Natural killer cell (primary cell): Measurements from ENCODE around the gene HEXIM1. TPM values are rescaled to one million over a fixed set of nuclear protein-coding genes. Genes with fewer than 3 reads are reported as not detected.

Experiments
- ATAC-seq, 3 donors: fragments of 150-1000 bp in 2 of 3; fragments of 200-7000 bp in 1 of 3; cut with Tn5 transposase; 1 replicate in 1 of 3; 2 replicates in 2 of 3; pipeline ENCODE4 v1.10.0; 2021; ENCODE audit warnings: mild to moderate bottlenecking in 2 of 3, moderate library complexity in 2 of 3
- DNase-seq, 2 donors: peaks; one replicate each; pipeline versions ENCODE4 v3.0.0 to v3.0.0-alpha.2; 2013 to 2021; ENCODE audit warnings: mixed read lengths in 1 of 2
- H3K27ac ChIP-seq: one replicate; pipeline ENCODE4 v1.5.1; 2013; ENCODE audit warnings: mild to moderate bottlenecking, low read length
- H3K27me3 ChIP-seq: one replicate; pipeline ENCODE4 v1.6.1; 2013; ENCODE audit warnings: low read length; ENCODE audit not compliant: control insufficient read depth, insufficient read depth
- H3K36me3 ChIP-seq: one replicate; pipeline ENCODE4 v1.6.1; 2013; ENCODE audit warnings: low read length; ENCODE audit not compliant: control insufficient read depth, insufficient read depth
- H3K4me1 ChIP-seq: one replicate; pipeline ENCODE4 v1.6.1; 2013; ENCODE audit warnings: low read length; ENCODE audit not compliant: control insufficient read depth, insufficient read depth
- H3K4me3 ChIP-seq: one replicate; pipeline ENCODE4 v1.5.1; 2013; ENCODE audit warnings: low read length
- H3K9me3 ChIP-seq: one replicate; pipeline ENCODE4 v1.6.1; 2013; ENCODE audit warnings: low read length; ENCODE audit not compliant: control insufficient read depth, insufficient read depth
- H3K27ac Mint-ChIP-seq, 2 donors: one replicate each; pipeline ENCODE4 v1.8.0; 2022; ENCODE audit warnings: mild to moderate bottlenecking in 2 of 2, mixed read lengths in 2 of 2, moderate library complexity in 1 of 2
- H3K27me3 Mint-ChIP-seq, 2 donors: one replicate each; pipeline ENCODE4 v1.8.0; 2022; ENCODE audit warnings: low read depth in 2 of 2, mixed read lengths in 2 of 2
- H3K36me3 Mint-ChIP-seq: one replicate; pipeline ENCODE4 v1.8.0; 2022; ENCODE audit warnings: mixed read lengths
- H3K4me1 Mint-ChIP-seq, 2 donors: one replicate each; pipeline ENCODE4 v1.8.0; 2022; ENCODE audit warnings: mixed read lengths in 2 of 2
- H3K4me3 Mint-ChIP-seq: one replicate; pipeline ENCODE4 v1.8.0; 2022; ENCODE audit warnings: mild to moderate bottlenecking, moderate library complexity, mixed read lengths
- H3K9me3 Mint-ChIP-seq, 2 donors: one replicate each; pipeline ENCODE4 v1.8.0; 2022; ENCODE audit warnings: mixed read lengths in 2 of 2
- WGBS: methylation state at CpG from one replicate; pipeline ENCODE4 v1.1.7; 2013; ENCODE audit warnings: missing lambda C conversion rate; ENCODE audit not compliant: insufficient coverage; 5-methylcytosine and 5-hydroxymethylcytosine counted together
- intact Hi-C: fragments of 100-400 bp; cut with micrococcal nuclease; formaldehyde crosslinking; loops from one replicate; pipeline ENCODE4 v1.14.2; 2022
- total RNA-seq, 4 donors: library from RNA; stranded (reverse); fragments of 120-200 nt in 1 of 4; gene quantifications; one replicate each; pipeline versions ENCODE4 v1.2.3 to v1.2.4, GENCODE V29; 2013 to 2022
- TF ChIP-seq, protein P1 (sequence below): fragments of 200-600 bp; IDR thresholded peaks from one replicate; pipeline ENCODE4 v1.8.0; 2022; ENCODE audit warnings: antibody characterized with exemption

The HEXIM1 gene
- total RNA-seq, 3 donors from 2014 or later (not counting 1 experiment from before 2014, with no cell fraction given) = 64.9 to 80.7 (median 79.8) TPM

DNA sequence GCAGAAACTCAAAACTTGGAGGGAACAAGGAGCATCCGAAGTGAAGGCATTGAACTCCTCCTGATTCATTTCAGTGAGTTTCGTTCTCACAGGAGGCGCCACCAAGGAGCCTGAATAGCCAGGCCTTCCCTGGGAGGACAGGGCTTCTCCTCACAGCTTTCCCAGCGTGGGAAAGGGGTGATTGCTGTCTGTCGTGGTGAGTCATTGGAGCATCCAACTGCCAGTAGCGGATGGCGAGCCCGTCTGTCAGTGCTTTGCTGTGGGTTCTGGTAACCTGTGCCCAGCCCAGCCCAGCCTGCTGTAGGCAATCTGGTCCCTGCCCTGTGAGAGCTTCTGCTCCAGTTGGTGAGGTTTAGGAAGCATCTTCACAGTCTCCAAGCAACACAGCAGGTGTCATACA, 44.2 kb upstream of the HEXIM1 start:
- no peaks in the 10 kb centered on the region for H3K4me1 ChIP-seq
- intact Hi-C loops = no loop called here
- H3K4me3 Mint-ChIP-seq = no peak overlapping the region
- H3K36me3 Mint-ChIP-seq = no peaks in the 10 kb centered on the region
- H3K4me3 ChIP-seq = no peak overlapping the region
- H3K27me3 Mint-ChIP-seq = no peaks in the 10 kb centered on the region
- no peak overlapping the region for H3K27ac Mint-ChIP-seq
- TF ChIP-seq, protein P1, sequence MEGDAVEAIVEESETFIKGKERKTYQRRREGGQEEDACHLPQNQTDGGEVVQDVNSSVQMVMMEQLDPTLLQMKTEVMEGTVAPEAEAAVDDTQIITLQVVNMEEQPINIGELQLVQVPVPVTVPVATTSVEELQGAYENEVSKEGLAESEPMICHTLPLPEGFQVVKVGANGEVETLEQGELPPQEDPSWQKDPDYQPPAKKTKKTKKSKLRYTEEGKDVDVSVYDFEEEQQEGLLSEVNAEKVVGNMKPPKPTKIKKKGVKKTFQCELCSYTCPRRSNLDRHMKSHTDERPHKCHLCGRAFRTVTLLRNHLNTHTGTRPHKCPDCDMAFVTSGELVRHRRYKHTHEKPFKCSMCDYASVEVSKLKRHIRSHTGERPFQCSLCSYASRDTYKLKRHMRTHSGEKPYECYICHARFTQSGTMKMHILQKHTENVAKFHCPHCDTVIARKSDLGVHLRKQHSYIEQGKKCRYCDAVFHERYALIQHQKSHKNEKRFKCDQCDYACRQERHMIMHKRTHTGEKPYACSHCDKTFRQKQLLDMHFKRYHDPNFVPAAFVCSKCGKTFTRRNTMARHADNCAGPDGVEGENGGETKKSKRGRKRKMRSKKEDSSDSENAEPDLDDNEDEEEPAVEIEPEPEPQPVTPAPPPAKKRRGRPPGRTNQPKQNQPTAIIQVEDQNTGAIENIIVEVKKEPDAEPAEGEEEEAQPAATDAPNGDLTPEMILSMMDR = no peak
- DNase-seq (no peak), ATAC-seq (no peak)
- H3K27me3 ChIP-seq = no peaks in the 10 kb centered on the region
- H3K4me1 Mint-ChIP-seq = peaks cover 2 to 6% of the 10 kb centered on the region in 2 donors
- H3K27ac ChIP-seq = no peak overlapping the region
- H3K9me3 ChIP-seq = no peaks in the 10 kb centered on the region
- WGBS = 97% methylated on average over 8 of the region's 8 CpGs
- H3K36me3 ChIP-seq = peaks cover 71% of the 10 kb centered on the region
- no peaks in the 10 kb centered on the region for H3K9me3 Mint-ChIP-seq

DNA sequence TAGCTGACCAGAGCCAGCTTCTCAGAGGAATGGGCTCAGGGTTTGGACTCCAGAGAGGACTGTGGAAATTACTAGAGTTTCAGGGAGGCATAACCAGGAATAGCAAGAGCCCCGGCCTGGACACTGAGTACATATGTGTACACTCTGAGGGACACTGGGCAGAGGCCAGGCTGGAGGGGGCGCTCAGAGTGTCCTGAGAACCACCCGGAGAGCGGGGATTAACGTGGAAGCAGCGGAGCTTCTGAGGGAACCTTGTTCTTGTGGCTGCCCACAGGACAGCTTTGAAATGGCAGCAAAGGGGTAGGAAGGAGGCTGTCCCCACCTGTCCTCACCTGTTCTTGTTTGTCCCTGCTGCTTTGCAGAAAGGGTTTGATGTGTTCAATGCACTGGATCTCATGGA, 43.8 kb upstream of the HEXIM1 start:
- no peaks in the 10 kb centered on the region for H3K9me3 Mint-ChIP-seq
- H3K4me3 Mint-ChIP-seq = no peak overlapping the region
- H3K27ac Mint-ChIP-seq = no peak overlapping the region
- H3K4me1 Mint-ChIP-seq = peaks cover 0 to 6% of the 10 kb centered on the region in 2 donors
- Histone ChIP-seq H3K4me1 (no peaks in the 10 kb centered on the region), H3K4me3 (no peak overlapping the region), H3K27ac (no peak overlapping the region), H3K27me3 (no peaks in the 10 kb centered on the region), H3K9me3 (no peaks in the 10 kb centered on the region), H3K36me3 (peaks cover 67% of the 10 kb centered on the region)
- intact Hi-C loops = no loop called here
- DNase-seq (no peak), ATAC-seq (no peak)
- H3K27me3 Mint-ChIP-seq = no peaks in the 10 kb centered on the region
- TF ChIP-seq, protein P1 = no peak
- no peaks in the 10 kb centered on the region for H3K36me3 Mint-ChIP-seq
- WGBS = 96% methylated on average over 6 of the region's 6 CpGs

DNA sequence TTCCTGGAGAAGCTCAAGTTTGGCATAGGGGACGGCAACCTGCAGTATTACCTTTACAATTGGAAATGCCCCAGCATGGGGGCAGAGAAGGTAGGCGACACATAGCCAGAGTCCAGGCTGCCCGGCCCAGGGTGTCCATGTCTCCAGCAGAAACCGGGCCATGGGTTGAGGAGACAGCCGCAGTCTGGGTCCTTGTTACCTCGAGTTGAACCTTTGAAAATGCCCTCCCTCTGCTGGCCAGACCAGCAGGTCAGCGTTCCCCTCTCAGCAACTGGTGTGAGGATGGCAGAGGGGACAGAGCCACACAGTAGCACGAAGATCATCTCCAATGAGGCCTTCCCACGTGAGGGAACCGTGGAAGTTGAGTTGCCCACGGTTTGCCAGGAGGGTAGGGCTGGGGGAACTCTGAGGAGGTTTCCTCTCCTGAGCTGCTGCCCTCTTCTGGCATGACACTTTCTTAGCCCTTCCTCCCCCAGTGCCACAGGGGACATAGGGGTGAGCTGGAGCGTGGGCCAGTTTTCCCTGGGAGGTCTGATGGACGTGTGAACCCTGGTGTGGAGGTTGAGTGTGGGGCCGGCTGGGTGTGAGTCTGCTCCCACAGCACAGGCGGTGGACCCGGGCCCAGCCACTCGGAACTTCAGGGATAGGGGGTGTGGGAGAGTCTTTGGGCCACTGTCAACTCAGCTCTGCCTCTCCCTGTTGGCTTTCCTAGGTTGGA, 43.2 kb upstream of the HEXIM1 start:
- TF ChIP-seq, protein P1 = no peak
- Histone ChIP-seq H3K4me3 (no peak overlapping the region), H3K27ac (no peak overlapping the region), H3K36me3 (peaks cover 62% of the 10 kb centered on the region), H3K9me3 (no peaks in the 10 kb centered on the region), H3K4me1 (no peaks in the 10 kb centered on the region), H3K27me3 (no peaks in the 10 kb centered on the region)
- ATAC-seq (no peak), DNase-seq (no peak)
- Mint-ChIP-seq H3K4me1 (peaks cover 0 to 6% of the 10 kb centered on the region in 2 donors), H3K27me3 (no peaks in the 10 kb centered on the region), H3K4me3 (no peak overlapping the region), H3K27ac (no peak overlapping the region), H3K36me3 (no peaks in the 10 kb centered on the region), H3K9me3 (no peaks in the 10 kb centered on the region)
- intact Hi-C loops = no loop called here
- WGBS = 95% methylated on average over 17 of the region's 17 CpGs

DNA sequence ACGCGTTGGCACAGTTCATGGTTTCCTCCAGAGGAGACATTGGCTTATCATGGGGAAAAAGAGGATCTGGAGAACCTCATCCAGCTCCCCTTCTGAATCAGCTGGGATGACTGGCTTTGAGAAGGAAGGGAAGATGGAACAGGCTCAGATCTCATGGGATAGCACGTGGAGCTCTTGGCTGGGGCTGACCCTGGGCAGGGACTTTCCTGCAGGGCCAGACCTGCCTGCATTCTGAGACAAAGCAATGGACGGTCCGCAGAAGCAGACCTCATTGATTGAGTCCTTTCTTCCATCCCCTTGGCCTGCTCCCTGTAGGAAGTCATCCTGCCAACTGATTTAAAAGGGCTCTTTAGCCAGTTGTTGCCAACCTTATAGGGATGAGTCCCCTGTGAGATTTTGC, 42.2 kb upstream of the HEXIM1 start:
- Mint-ChIP-seq H3K27ac (peak overlapping the region in 1 of 2 donors; percentile 27), H3K4me3 (no peak overlapping the region), H3K27me3 (no peaks in the 10 kb centered on the region), H3K4me1 (peaks cover 0 to 6% of the 10 kb centered on the region in 2 donors), H3K9me3 (no peaks in the 10 kb centered on the region), H3K36me3 (no peaks in the 10 kb centered on the region)
- Histone ChIP-seq H3K27me3 (no peaks in the 10 kb centered on the region), H3K36me3 (peaks cover 60% of the 10 kb centered on the region), H3K4me3 (no peak overlapping the region), H3K9me3 (no peaks in the 10 kb centered on the region), H3K27ac (no peak overlapping the region), H3K4me1 (no peaks in the 10 kb centered on the region)
- TF ChIP-seq, protein P1 = no peak
- intact Hi-C loops = no loop called here
- no peak for DNase-seq
- WGBS = 92% methylated on average over 5 of the region's 5 CpGs
- no peak for ATAC-seq
